ENCODE measurements around the gene CDC42. TPM values are rescaled to one million over a fixed set of nuclear protein-coding genes. Genes with fewer than 3 reads are reported as not detected.
"Not testable (repeated sequence)": the region's sequence is repeated elsewhere in the genome, so short reads cannot be mapped to it uniquely, and the experiment has no call there.

CDC42 gene
- 324 TPM for polyA plus RNA-seq (2012; ENCODE audit: missing spikeins)

- peak; percentile 94 for FAIRE-seq
- peak; percentile 97 for TF ChIP-seq POLR2AphosphoS5 (IDR thresholded peaks at IDR 0.05; ENCODE audit: low read depth, low read length)
- TF ChIP-seq POLR2A (IDR thresholded peaks at IDR 0.05; ENCODE audit: low read depth, low read length): peak; percentile 98
- peak; percentile 90 for TF ChIP-seq TAF1 (IDR thresholded peaks at IDR 0.05; ENCODE audit: borderline replicate concordance, low read depth, low read length)
- peak; percentile 85 for DNase-seq (ENCODE audit: insufficient read length)
These were observed at the start of gene CDC42 for GRCh38 chr1:22052115-22053016. TSS of gene CDC42 (plus strand) at chr1:22052709. CDS start at chr1:22078479, 25,770 bp downstream.

- FAIRE-seq; DNase-seq (ENCODE audit: insufficient read length): not testable (repeated sequence)
These were observed 49.6 kb upstream of the CDC42 start for GRCh38 chr1:22002875-22003274.

GRCh38 chr1:22003959-22004358, 48.5 kb upstream of the CDC42 start:
- FAIRE-seq; DNase-seq (ENCODE audit: insufficient read length): not testable (repeated sequence)

GRCh38 chr1:22005261-22006149, 47.0 kb upstream of the CDC42 start:
- not testable (repeated sequence) for DNase-seq (ENCODE audit: insufficient read length)
- FAIRE-seq: peak; percentile 80

- FAIRE-seq: not testable (repeated sequence)
These were observed 45.8 kb upstream of the CDC42 start for GRCh38 chr1:22006736-22007135.

GRCh38 chr1:22007262-22007661, 45.2 kb upstream of the CDC42 start:
- FAIRE-seq; DNase-seq (ENCODE audit: insufficient read length): not testable (repeated sequence)

More at GRCh38 chr1:22006736-22007135, 45.8 kb upstream of the CDC42 start:
- DNase-seq (ENCODE audit: insufficient read length): not testable (repeated sequence)

GRCh38 chr1:22009566-22009965, 42.9 kb upstream of the CDC42 start:
- DNase-seq (ENCODE audit: insufficient read length); FAIRE-seq: not testable (repeated sequence)

- DNase-seq (ENCODE audit: insufficient read length): not testable (repeated sequence)
- peak; percentile 14 for FAIRE-seq
These were observed 39.8 kb upstream of the CDC42 start for GRCh38 chr1:22012752-22013151.

- DNase-seq (ENCODE audit: insufficient read length); FAIRE-seq: not testable (repeated sequence)
These were observed 37.8 kb upstream of the CDC42 start for GRCh38 chr1:22014575-22015206.

- no peak for TF ChIP-seq POLR2AphosphoS5 (IDR thresholded peaks at IDR 0.05; ENCODE audit: low read depth, low read length)
- TF ChIP-seq TAF1 (IDR thresholded peaks at IDR 0.05; ENCODE audit: borderline replicate concordance, low read depth, low read length): no peak
- TF ChIP-seq POLR2A (IDR thresholded peaks at IDR 0.05; ENCODE audit: low read depth, low read length): no peak
- FAIRE-seq (peak; percentile 65), DNase-seq (ENCODE audit: insufficient read length) (peak; percentile 32)
These were observed 33.6 kb upstream of the CDC42 start for GRCh38 chr1:22018583-22019559.

- FAIRE-seq (no peak), DNase-seq (ENCODE audit: insufficient read length) (no peak)
- TF ChIP-seq POLR2A (IDR thresholded peaks at IDR 0.05; ENCODE audit: low read depth, low read length): no peak
- TF ChIP-seq POLR2AphosphoS5 (IDR thresholded peaks at IDR 0.05; ENCODE audit: low read depth, low read length): no peak
- no peak for TF ChIP-seq TAF1 (IDR thresholded peaks at IDR 0.05; ENCODE audit: borderline replicate concordance, low read depth, low read length)
These were observed 31.4 kb upstream of the CDC42 start for GRCh38 chr1:22021061-22021460.
